ENCODE results near the gene RPA3. TPM values are rescaled to one million over a fixed set of nuclear protein-coding genes. Genes with fewer than 3 reads are reported as not detected.

Gene RPA3
- total and polyA plus RNA-seq, 2 donors from 2014 or later: 33.7 to 59.4 TPM

DNA sequence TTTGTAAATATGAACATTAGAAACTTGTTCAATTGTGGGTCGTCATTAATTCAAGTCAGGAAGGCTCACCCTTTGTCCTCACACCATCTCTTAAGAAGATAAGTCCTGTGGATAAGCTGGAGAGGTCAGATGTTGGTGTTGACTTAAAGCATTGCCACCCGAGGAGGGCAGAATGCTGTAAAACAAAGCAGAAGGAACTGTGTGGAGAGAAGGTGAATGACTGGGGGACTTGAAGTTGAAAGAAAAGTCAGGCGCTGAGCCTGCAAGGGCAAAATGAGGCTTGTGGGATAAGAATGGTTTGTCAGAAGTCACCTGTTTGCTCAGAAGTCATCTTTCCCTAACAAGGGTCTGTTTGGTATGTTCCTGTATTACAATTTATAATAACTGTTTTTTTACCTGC lies 9.1 kb downstream of the RPA3 start:
- H3K27ac ChIP-seq (ENCODE audit: low read depth in 2 of 2, low read length in 2 of 2): no peak overlapping the region
- no peaks in the 10 kb centered on the region for H3K27me3 ChIP-seq (ENCODE audit: control insufficient read depth, insufficient read depth, low read length)
- FAIRE-seq: no peak
- H3K4me1 ChIP-seq (ENCODE audit: control insufficient read depth in 2 of 3, insufficient read depth in 2 of 3, low read depth in 1 of 3, low read length in 3 of 3): no peaks in the 10 kb centered on the region
- no peaks in the 10 kb centered on the region for H3K9me3 ChIP-seq (ENCODE audit: control insufficient read depth in 2 of 3, insufficient read depth in 1 of 3, low read length in 3 of 3)
- H3K9ac ChIP-seq (ENCODE audit: low read length in 3 of 3): no peak overlapping the region
- no peak for DNase-seq
- TF ChIP-seq, protein P1, sequence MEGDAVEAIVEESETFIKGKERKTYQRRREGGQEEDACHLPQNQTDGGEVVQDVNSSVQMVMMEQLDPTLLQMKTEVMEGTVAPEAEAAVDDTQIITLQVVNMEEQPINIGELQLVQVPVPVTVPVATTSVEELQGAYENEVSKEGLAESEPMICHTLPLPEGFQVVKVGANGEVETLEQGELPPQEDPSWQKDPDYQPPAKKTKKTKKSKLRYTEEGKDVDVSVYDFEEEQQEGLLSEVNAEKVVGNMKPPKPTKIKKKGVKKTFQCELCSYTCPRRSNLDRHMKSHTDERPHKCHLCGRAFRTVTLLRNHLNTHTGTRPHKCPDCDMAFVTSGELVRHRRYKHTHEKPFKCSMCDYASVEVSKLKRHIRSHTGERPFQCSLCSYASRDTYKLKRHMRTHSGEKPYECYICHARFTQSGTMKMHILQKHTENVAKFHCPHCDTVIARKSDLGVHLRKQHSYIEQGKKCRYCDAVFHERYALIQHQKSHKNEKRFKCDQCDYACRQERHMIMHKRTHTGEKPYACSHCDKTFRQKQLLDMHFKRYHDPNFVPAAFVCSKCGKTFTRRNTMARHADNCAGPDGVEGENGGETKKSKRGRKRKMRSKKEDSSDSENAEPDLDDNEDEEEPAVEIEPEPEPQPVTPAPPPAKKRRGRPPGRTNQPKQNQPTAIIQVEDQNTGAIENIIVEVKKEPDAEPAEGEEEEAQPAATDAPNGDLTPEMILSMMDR (IDR thresholded peaks at IDR 0.05; ENCODE audit: borderline replicate concordance, extremely low read depth, insufficient read depth): no peak
- H3K4me3 ChIP-seq (ENCODE audit: low read length in 3 of 3): no peak overlapping the region
- intact Hi-C loops (cut with DNase I): no loop called here
- H3K36me3 ChIP-seq (ENCODE audit: control insufficient read depth in 2 of 3, insufficient read depth in 3 of 3, low read length in 3 of 3): no peaks in the 10 kb centered on the region

DNA sequence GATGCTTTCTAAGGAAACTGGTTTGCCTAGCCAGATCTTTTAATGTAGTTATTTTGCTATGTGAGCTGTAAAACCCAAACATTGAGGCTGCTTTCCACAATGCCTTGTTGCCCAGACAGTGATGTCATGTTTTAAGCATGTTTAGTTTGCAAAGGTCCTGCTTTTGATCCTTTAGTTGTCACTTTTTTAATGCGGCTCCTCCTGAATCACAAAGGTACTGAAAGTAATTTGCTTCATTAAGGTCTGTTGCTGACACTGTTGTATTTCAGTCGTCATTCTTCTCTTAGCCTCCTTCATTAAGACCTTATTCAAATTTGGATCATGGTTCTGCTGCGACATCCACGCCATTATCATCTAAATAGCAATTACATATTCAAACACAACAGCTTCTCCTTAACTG lies 10.6 kb downstream of the RPA3 start:
- no peak for FAIRE-seq
- intact Hi-C loops (cut with DNase I): no loop called here
- TF ChIP-seq, protein P1 (IDR thresholded peaks at IDR 0.05; ENCODE audit: borderline replicate concordance, extremely low read depth, insufficient read depth): no peak
- Histone ChIP-seq H3K27ac (ENCODE audit: low read depth in 2 of 2, low read length in 2 of 2) (no peak overlapping the region), H3K4me3 (ENCODE audit: low read length in 3 of 3) (no peak overlapping the region), H3K9ac (ENCODE audit: low read length in 3 of 3) (no peak overlapping the region), H3K4me1 (ENCODE audit: control insufficient read depth in 2 of 3, insufficient read depth in 2 of 3, low read depth in 1 of 3, low read length in 3 of 3) (no peaks in the 10 kb centered on the region), H3K36me3 (ENCODE audit: control insufficient read depth in 2 of 3, insufficient read depth in 3 of 3, low read length in 3 of 3) (no peaks in the 10 kb centered on the region), H3K9me3 (ENCODE audit: control insufficient read depth in 2 of 3, insufficient read depth in 1 of 3, low read length in 3 of 3) (no peaks in the 10 kb centered on the region), H3K27me3 (ENCODE audit: control insufficient read depth, insufficient read depth, low read length) (no peaks in the 10 kb centered on the region)
- peak in 2 of 5 donors; percentile 35 to 57 for DNase-seq

DNA sequence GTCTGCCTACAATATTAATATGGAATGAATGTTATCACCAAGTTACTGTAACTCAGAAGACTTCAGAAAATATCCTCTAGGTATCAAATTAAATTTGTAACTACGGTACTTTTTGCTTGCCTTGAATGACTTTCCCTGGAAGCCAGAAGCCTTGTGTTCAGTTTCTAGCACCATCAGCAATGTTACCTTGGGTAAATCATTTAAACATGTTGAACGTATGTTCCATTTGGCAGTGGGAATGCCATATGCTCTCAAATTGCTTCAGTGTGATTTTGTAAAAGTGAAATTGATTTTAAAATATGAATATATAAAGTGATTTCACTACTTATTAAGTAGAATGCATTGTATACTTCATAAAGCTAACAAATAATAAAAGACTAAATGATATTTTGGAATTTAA lies 11.2 kb downstream of the RPA3 start:
- FAIRE-seq (no peak), DNase-seq (no peak)
- H3K27me3 ChIP-seq (ENCODE audit: control insufficient read depth, insufficient read depth, low read length): no peaks in the 10 kb centered on the region
- intact Hi-C loops (cut with DNase I): no loop called here
- H3K9ac ChIP-seq (ENCODE audit: low read length in 3 of 3): no peak overlapping the region
- TF ChIP-seq, protein P1 (IDR thresholded peaks at IDR 0.05; ENCODE audit: borderline replicate concordance, extremely low read depth, insufficient read depth): no peak
- H3K4me3 ChIP-seq (ENCODE audit: low read length in 3 of 3): no peak overlapping the region
- H3K9me3 ChIP-seq (ENCODE audit: control insufficient read depth in 2 of 3, insufficient read depth in 1 of 3, low read length in 3 of 3): no peaks in the 10 kb centered on the region
- no peaks in the 10 kb centered on the region for H3K4me1 ChIP-seq (ENCODE audit: control insufficient read depth in 2 of 3, insufficient read depth in 2 of 3, low read depth in 1 of 3, low read length in 3 of 3)
- no peak overlapping the region for H3K27ac ChIP-seq (ENCODE audit: low read depth in 2 of 2, low read length in 2 of 2)
- no peaks in the 10 kb centered on the region for H3K36me3 ChIP-seq (ENCODE audit: control insufficient read depth in 2 of 3, insufficient read depth in 3 of 3, low read length in 3 of 3)

DNA sequence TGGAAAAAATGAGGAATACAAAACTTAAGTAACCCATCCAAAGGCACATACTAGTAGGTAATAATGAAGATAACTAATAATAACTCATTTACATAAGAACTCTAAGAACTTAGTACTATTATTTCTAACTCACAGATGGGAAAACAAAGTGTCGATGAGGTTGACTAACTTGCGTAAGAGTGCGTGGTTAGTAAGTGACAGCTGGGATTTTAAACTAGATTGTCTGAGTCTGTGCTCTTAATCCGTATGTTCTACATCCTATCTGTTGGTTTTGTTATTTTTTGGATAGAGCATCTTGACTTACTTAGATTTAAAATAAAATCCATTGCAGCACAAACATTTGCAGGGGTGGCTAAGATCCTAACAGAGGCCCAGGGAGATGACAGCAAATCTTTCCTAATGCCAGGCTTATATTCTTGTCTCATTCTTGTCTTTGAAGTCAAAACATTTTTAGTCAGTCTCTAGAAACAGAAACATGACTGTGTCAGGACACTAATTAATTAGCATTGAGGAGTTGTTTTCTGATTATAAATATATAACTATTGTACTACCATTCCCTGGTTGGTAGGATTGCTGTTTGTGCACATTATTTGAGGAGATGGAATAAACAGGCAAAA lies 11.7 kb downstream of the RPA3 start:
- Histone ChIP-seq H3K36me3 (ENCODE audit: control insufficient read depth in 2 of 3, insufficient read depth in 3 of 3, low read length in 3 of 3) (no peaks in the 10 kb centered on the region), H3K4me1 (ENCODE audit: control insufficient read depth in 2 of 3, insufficient read depth in 2 of 3, low read depth in 1 of 3, low read length in 3 of 3) (no peaks in the 10 kb centered on the region), H3K9me3 (ENCODE audit: control insufficient read depth in 2 of 3, insufficient read depth in 1 of 3, low read length in 3 of 3) (no peaks in the 10 kb centered on the region), H3K27ac (ENCODE audit: low read depth in 2 of 2, low read length in 2 of 2) (no peak overlapping the region), H3K4me3 (ENCODE audit: low read length in 3 of 3) (no peak overlapping the region), H3K9ac (ENCODE audit: low read length in 3 of 3) (no peak overlapping the region), H3K27me3 (ENCODE audit: control insufficient read depth, insufficient read depth, low read length) (no peaks in the 10 kb centered on the region)
- TF ChIP-seq, protein P1 (IDR thresholded peaks at IDR 0.05; ENCODE audit: borderline replicate concordance, extremely low read depth, insufficient read depth): no peak
- DNase-seq: no peak
- FAIRE-seq: no peak
- intact Hi-C loops (cut with DNase I): no loop called here

Data from kidney (tissue), 14 donors.